Measurements from ENCODE around the gene CASZ1. TPM values are rescaled to one million over a fixed set of nuclear protein-coding genes. Genes with fewer than 3 reads are reported as not detected.

CASZ1 gene
- total and polyA plus RNA-seq, 2 donors (not counting 3 experiments of a cell fraction or from before 2014, with no cell fraction given), result 1.5 to 5.2 TPM

DNA sequence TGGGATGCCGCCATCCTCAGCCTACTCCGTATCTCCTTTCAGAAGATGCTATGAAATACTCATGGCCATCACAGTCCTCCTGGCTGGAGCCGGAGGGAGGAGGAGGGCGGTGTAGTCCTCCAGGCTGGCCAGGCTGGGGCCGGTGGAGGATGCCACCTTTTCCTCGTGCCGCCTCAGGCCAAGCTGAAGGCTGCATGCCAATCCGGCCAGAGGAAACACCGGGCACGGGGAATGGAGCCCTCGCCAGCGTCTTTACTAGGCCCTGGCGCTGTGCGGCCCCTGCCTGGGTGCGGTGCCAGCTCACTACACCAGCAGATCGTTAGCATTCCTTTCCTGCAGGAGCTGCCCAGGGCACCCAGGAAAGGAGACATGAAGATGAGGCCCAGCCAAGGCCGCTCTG, 70.1 kb downstream of the CASZ1 start:
- Histone ChIP-seq H4K20me1 (replicated peaks; ENCODE audit: control insufficient read depth, extremely low read depth, insufficient read depth, low read length) (no peaks in the 10 kb centered on the region), H3K4me3 (replicated peaks in 1 of 3; ENCODE audit: insufficient read depth in 1 of 3, low read depth in 1 of 3, low read length in 3 of 3) (no peak overlapping the region), H2AFZ (ENCODE audit: low read depth, low read length) (no peak overlapping the region), H3K4me1 (ENCODE audit: control insufficient read depth, extremely low read depth, insufficient read depth, low read length) (no peaks in the 10 kb centered on the region), H3K9ac (replicated peaks; ENCODE audit: extremely low read depth, insufficient read depth, low read length) (no peak overlapping the region), H3K79me2 (ENCODE audit: control insufficient read depth, insufficient read depth, low read length) (no peaks in the 10 kb centered on the region), H3K9me1 (replicated peaks; ENCODE audit: control insufficient read depth, extremely low read depth, insufficient read depth, low read length) (no peaks in the 10 kb centered on the region), H3K4me2 (ENCODE audit: insufficient read depth, low read length) (no peak overlapping the region), H3K27ac (ENCODE audit: insufficient read depth, low read depth, low read length) (no peak overlapping the region), H3K9me3 (replicated peaks; ENCODE audit: control insufficient read depth, insufficient read depth, low read length) (no peaks in the 10 kb centered on the region), H3K36me3 (ENCODE audit: control insufficient read depth in 2 of 2, extremely low read depth in 1 of 2, insufficient read depth in 2 of 2, low read length in 2 of 2) (no peaks in the 10 kb centered on the region), H3K27me3 (ENCODE audit: control insufficient read depth in 2 of 2, insufficient read depth in 2 of 2, low read length in 2 of 2) (no peaks in the 10 kb centered on the region)
- ChIA-PET POLR2A (no interaction called here), CTCF (no interaction called here)
- TF ChIP-seq EZH2 (IDR thresholded peaks at IDR 0.05; ENCODE audit: borderline replicate concordance, low read depth, low read length, severe bottlenecking) (no peak), FOS (IDR thresholded peaks at IDR 0.05; ENCODE audit: borderline replicate concordance, insufficient read depth, low read length) (no peak)
- TF ChIP-seq, protein P1, sequence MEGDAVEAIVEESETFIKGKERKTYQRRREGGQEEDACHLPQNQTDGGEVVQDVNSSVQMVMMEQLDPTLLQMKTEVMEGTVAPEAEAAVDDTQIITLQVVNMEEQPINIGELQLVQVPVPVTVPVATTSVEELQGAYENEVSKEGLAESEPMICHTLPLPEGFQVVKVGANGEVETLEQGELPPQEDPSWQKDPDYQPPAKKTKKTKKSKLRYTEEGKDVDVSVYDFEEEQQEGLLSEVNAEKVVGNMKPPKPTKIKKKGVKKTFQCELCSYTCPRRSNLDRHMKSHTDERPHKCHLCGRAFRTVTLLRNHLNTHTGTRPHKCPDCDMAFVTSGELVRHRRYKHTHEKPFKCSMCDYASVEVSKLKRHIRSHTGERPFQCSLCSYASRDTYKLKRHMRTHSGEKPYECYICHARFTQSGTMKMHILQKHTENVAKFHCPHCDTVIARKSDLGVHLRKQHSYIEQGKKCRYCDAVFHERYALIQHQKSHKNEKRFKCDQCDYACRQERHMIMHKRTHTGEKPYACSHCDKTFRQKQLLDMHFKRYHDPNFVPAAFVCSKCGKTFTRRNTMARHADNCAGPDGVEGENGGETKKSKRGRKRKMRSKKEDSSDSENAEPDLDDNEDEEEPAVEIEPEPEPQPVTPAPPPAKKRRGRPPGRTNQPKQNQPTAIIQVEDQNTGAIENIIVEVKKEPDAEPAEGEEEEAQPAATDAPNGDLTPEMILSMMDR (IDR thresholded peaks at IDR 0.05; ENCODE audit: extremely low read depth in 1 of 2, insufficient read depth in 1 of 2, low read depth in 1 of 2, low read length in 2 of 2), result no peak
- intact Hi-C loops (cut with micrococcal nuclease), result no loop called here
- dilution Hi-C loops (cut with MboI; ENCODE audit: extremely low pct_ligation_motif_present, low sequenced_read_pairs), result no loop called here
- FAIRE-seq, result no peak
- DNase-seq (ENCODE audit: low read depth, low spot score), result no peak
- no TSS peak for BruUV-seq (replicated peaks)

DNA sequence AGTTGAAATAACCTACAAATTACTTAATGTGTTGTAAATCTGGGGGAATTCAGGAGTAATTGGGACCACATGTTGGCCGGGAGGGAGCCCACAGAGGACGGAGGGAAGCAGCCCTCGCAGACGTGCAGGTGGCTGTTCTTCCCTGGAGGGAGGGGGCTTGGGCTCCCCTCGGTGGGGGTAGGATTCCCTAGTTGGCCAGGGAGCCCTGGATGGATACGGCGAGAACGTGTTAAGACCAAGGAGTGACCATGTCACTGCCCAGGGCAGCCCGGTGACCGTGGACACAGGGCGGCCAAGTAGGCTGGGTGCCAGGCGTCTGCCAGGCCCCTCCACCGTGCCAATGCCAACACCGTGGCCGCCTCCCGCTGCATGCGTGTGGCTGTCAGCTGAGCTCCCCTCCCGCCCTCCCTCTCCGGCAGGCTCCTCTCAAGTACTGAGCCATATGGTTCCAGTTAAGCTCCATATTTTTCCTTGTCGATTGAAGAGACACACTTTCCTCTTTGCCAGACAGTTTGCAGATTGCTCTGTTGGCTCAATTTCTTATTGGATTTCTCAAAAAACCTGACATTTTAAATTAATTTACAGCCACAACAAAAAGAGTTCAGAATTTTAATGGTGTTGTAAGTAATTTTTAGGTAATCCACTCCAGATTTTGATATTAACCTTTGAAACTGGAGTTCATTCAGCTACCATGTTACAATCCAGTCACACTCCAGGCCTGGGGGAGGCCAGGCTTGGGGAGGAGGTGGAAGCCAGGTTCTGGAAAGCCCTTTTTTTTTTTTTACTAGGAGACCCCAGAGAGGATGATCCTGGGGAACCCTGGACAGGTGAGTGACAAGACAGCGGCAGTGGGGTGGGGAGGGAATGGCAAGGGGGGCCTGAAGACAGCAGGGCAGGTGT, 71.2 kb downstream of the CASZ1 start:
- no peaks in the 10 kb centered on the region for H3K36me3 ChIP-seq (ENCODE audit: control insufficient read depth in 2 of 2, extremely low read depth in 1 of 2, insufficient read depth in 2 of 2, low read length in 2 of 2)
- H4K20me1 ChIP-seq (replicated peaks; ENCODE audit: control insufficient read depth, extremely low read depth, insufficient read depth, low read length), result no peaks in the 10 kb centered on the region
- BruUV-seq (replicated peaks), result no TSS peak
- H3K4me2 ChIP-seq (ENCODE audit: insufficient read depth, low read length), result no peak overlapping the region
- no peaks in the 10 kb centered on the region for H3K9me1 ChIP-seq (replicated peaks; ENCODE audit: control insufficient read depth, extremely low read depth, insufficient read depth, low read length)
- CTCF ChIA-PET, result interaction anchor here (0.6 to 1.8 kb wide), 3 partner anchors 218 to 364 kb away, joined by 3 to 4 read pairs (median 3); no protein-coding TSS in a partner anchor
- DNase-seq (ENCODE audit: low read depth, low spot score) (no peak), FAIRE-seq (no peak)
- no peaks in the 10 kb centered on the region for H3K9me3 ChIP-seq (replicated peaks; ENCODE audit: control insufficient read depth, insufficient read depth, low read length)
- H2AFZ ChIP-seq (ENCODE audit: low read depth, low read length), result no peak overlapping the region
- no peak overlapping the region for H3K4me3 ChIP-seq (replicated peaks in 1 of 3; ENCODE audit: insufficient read depth in 1 of 3, low read depth in 1 of 3, low read length in 3 of 3)
- H3K27ac ChIP-seq (ENCODE audit: insufficient read depth, low read depth, low read length), result no peak overlapping the region
- H3K79me2 ChIP-seq (ENCODE audit: control insufficient read depth, insufficient read depth, low read length), result no peaks in the 10 kb centered on the region
- POLR2A ChIA-PET, result no interaction called here
- H3K9ac ChIP-seq (replicated peaks; ENCODE audit: extremely low read depth, insufficient read depth, low read length), result no peak overlapping the region
- intact Hi-C loops (cut with micrococcal nuclease) (no loop called here), dilution Hi-C loops (cut with MboI; ENCODE audit: extremely low pct_ligation_motif_present, low sequenced_read_pairs) (no loop called here)
- TF ChIP-seq EZH2 (IDR thresholded peaks at IDR 0.05; ENCODE audit: borderline replicate concordance, low read depth, low read length, severe bottlenecking), result no peak
- no peak for TF ChIP-seq GATA2 (IDR thresholded peaks at IDR 0.05; ENCODE audit: insufficient read depth, insufficient read length, low read depth, low read length)
- TF ChIP-seq, protein P1 (IDR thresholded peaks at IDR 0.05; ENCODE audit: extremely low read depth in 1 of 2, insufficient read depth in 1 of 2, low read depth in 1 of 2, low read length in 2 of 2), result no peak
- TF ChIP-seq MYC (IDR thresholded peaks at IDR 0.05; ENCODE audit: low read depth, low read length), result no peak
- TF ChIP-seq, protein P2, sequence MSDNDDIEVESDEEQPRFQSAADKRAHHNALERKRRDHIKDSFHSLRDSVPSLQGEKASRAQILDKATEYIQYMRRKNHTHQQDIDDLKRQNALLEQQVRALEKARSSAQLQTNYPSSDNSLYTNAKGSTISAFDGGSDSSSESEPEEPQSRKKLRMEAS (IDR thresholded peaks at IDR 0.05; ENCODE audit: insufficient read depth, insufficient read length), result no peak
- no peak for TF ChIP-seq POLR2A (IDR thresholded peaks at IDR 0.05; ENCODE audit: low read depth, low read length)
- no peaks in the 10 kb centered on the region for H3K4me1 ChIP-seq (ENCODE audit: control insufficient read depth, extremely low read depth, insufficient read depth, low read length)
- no peaks in the 10 kb centered on the region for H3K27me3 ChIP-seq (ENCODE audit: control insufficient read depth in 2 of 2, insufficient read depth in 2 of 2, low read length in 2 of 2)
